ENCODE results near the gene AUTS2.
"Not testable (repeated sequence)": the region's sequence is repeated elsewhere in the genome, so short reads cannot be mapped to it uniquely, and the experiment has no call there.

Gene AUTS2

GRCh38 chr7:70271617-70272081, 673.4 kb downstream of the AUTS2 start:
- H3K4me3 ChIP-seq (ENCODE audit: low read length): no peak overlapping the region
- DNase-seq (ENCODE audit: low read depth): no peak
- no peak for TF ChIP-seq CTCF (conservative IDR thresholded peaks at IDR 0.05; ENCODE audit: low read depth, low read length)

- H3K4me3 ChIP-seq (ENCODE audit: low read length): not testable (repeated sequence)
Observed at GRCh38 chr7:70275570-70275969, 677.3 kb downstream of the AUTS2 start.

GRCh38 chr7:70285187-70285586, 686.9 kb downstream of the AUTS2 start:
- TF ChIP-seq CTCF (conservative IDR thresholded peaks at IDR 0.05; ENCODE audit: low read depth, low read length): no peak
- no peak overlapping the region for H3K4me3 ChIP-seq (ENCODE audit: low read length)
- DNase-seq (ENCODE audit: low read depth): no peak

More at GRCh38 chr7:70275570-70275969, 677.3 kb downstream of the AUTS2 start:
- DNase-seq (ENCODE audit: low read depth): not testable (repeated sequence)

- TF ChIP-seq CTCF (conservative IDR thresholded peaks at IDR 0.05; ENCODE audit: low read depth, low read length): no peak
- DNase-seq (ENCODE audit: low read depth): no peak
- no peak overlapping the region for H3K4me3 ChIP-seq (ENCODE audit: low read length)
Observed at GRCh38 chr7:70285854-70286253, 687.6 kb downstream of the AUTS2 start.

- DNase-seq (ENCODE audit: low read depth): no peak
- TF ChIP-seq CTCF (conservative IDR thresholded peaks at IDR 0.05; ENCODE audit: low read depth, low read length): no peak
Observed at GRCh38 chr7:70288781-70289456, 690.6 kb downstream of the AUTS2 start.

GRCh38 chr7:70292716-70293115, 694.4 kb downstream of the AUTS2 start:
- H3K4me3 ChIP-seq (ENCODE audit: low read length): no peak overlapping the region
- DNase-seq (ENCODE audit: low read depth): no peak
- no peak for TF ChIP-seq CTCF (conservative IDR thresholded peaks at IDR 0.05; ENCODE audit: low read depth, low read length)

More at GRCh38 chr7:70288781-70289456, 690.6 kb downstream of the AUTS2 start:
- H3K4me3 ChIP-seq (ENCODE audit: low read length): no peak overlapping the region

- H3K4me3 ChIP-seq (ENCODE audit: low read length): no peak overlapping the region
- no peak for TF ChIP-seq CTCF (conservative IDR thresholded peaks at IDR 0.05; ENCODE audit: low read depth, low read length)
- DNase-seq (ENCODE audit: low read depth): no peak
Observed at GRCh38 chr7:70294211-70294911, 696.1 kb downstream of the AUTS2 start.
